Measurements from ENCODE around the gene PFKFB4.

DNA sequence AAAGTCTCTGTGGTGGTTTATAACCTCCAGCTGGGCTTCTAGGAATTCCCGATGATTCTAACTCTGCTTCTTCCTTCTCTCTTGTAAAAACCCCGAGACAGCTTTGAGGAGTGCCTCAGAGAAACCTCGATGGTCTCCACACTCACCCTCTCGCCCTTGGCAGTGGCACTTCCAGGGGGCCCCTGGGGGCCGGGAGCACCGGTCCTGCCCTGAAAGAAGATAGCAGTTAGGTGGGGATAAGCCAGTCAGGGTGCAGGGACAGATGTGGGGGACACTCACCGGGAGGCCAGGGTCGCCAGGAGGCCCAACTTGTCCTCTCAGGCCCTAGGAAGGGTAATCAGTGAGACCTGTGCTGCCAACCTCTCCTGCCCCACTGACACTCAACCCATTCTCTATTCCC is 28.8 kb upstream of the PFKFB4 start:
- TF ChIP-seq POLR2A (IDR thresholded peaks at IDR 0.05; ENCODE audit: low read length) (no peak), GATA1 (IDR thresholded peaks at IDR 0.05; ENCODE audit: low read depth, low read length) (no peak)
